B cell (primary cell): Measurements from ENCODE around the gene RPS18. TPM values are rescaled to one million over a fixed set of nuclear protein-coding genes. Genes with fewer than 3 reads are reported as not detected.

ENCODE experiments used
- ATAC-seq: fragments of 200-7000 bp; cut with Tn5 transposase; one replicate; pipeline ENCODE4 v1.10.0; 2021; ENCODE audit warnings: low read depth, mild to moderate bottlenecking, moderate number of reproducible peaks, moderate library complexity
- CTCF ChIA-PET: fragments of 350-600 bp; sonication (Branson Sonifier 250); formaldehyde crosslinking; loops from one replicate; lab custom pipeline; 2021; ENCODE audit warnings: antibody characterized with exemption, inconsistent platforms; lab: Charles Lee
- POLR2A ChIA-PET: fragments of 350-600 bp; sonication (Branson Sonifier 250); formaldehyde crosslinking; loops from one replicate; lab custom pipeline; 2021; ENCODE audit warnings: antibody characterized with exemption; lab: Charles Lee
- DNase-seq: peaks from one replicate; pipeline ENCODE4 v3.0.0; 2013
- H2AFZ ChIP-seq: 2 replicates; pipeline ENCODE4 v1.6.1; 2012; ENCODE audit warnings: mild to moderate bottlenecking, low read depth, low read length; ENCODE audit not compliant: insufficient read depth, poor library complexity, severe bottlenecking
- H3K27ac ChIP-seq, 2 donors: 1 replicate in 1 of 2; 2 replicates in 1 of 2; pipeline ENCODE4 v1.5.1; 2012 to 2013; ENCODE audit warnings: low read length in 2 of 2, mild to moderate bottlenecking in 2 of 2, moderate library complexity in 1 of 2
- H3K27me3 ChIP-seq, 4 experiments: fragments of 200-600 bp in 1 of 4; sonication (generic) in 1 of 4; replicated peaks in 1 of 4; 1 replicate in 2 of 4; 2 replicates in 2 of 4; pipeline versions ENCODE4 v1.6.1 to v1.7.0; 2013 to 2016; ENCODE audit warnings: low read length in 3 of 4, mild to moderate bottlenecking in 2 of 4, mixed read lengths in 1 of 4, moderate library complexity in 1 of 4; ENCODE audit not compliant: insufficient read depth in 4 of 4, control insufficient read depth in 3 of 4; ENCODE audit errors: control extremely low read depth in 1 of 4
- H3K36me3 ChIP-seq, 2 experiments: replicated peaks in 1 of 2; 1 replicate in 1 of 2; 2 replicates in 1 of 2; pipeline versions ENCODE4 v1.6.1 to v1.7.1; 2013; ENCODE audit warnings: low read length in 1 of 2; ENCODE audit not compliant: insufficient read depth in 2 of 2, control insufficient read depth in 1 of 2; ENCODE audit errors: control extremely low read depth in 1 of 2, extremely low read depth in 1 of 2
- H3K4me1 ChIP-seq, 2 donors: fragments of 200-600 bp in 1 of 2; sonication (generic) in 1 of 2; 1 replicate in 1 of 2; 2 replicates in 1 of 2; pipeline versions ENCODE4 v1.5.1 to v1.6.1; 2013 to 2017; ENCODE audit warnings: low read length in 2 of 2; ENCODE audit not compliant: control insufficient read depth in 2 of 2, insufficient read depth in 2 of 2
- H3K4me2 ChIP-seq: replicated peaks from 2 replicates; pipeline ENCODE3; 2012; ENCODE audit warnings: mild to moderate bottlenecking, low read depth, low read length; ENCODE audit not compliant: poor library complexity, severe bottlenecking
- H3K4me3 ChIP-seq, 5 experiments: fragments of 200-600 bp in 1 of 5; sonication (generic) in 1 of 5; 1 replicate in 3 of 5; 2 replicates in 2 of 5; pipeline versions ENCODE4 v1.5.1 to v1.7.0; 2011 to 2016; ENCODE audit warnings: low read length in 4 of 5, mild to moderate bottlenecking in 4 of 5, low read depth in 2 of 5, control low read depth in 1 of 5, moderate library complexity in 1 of 5; ENCODE audit not compliant: insufficient read depth in 1 of 5; ENCODE audit errors: control extremely low read depth in 1 of 5, extremely low read depth in 1 of 5
- H3K79me2 ChIP-seq: fragments of 200-600 bp; sonication (generic); one replicate; pipeline ENCODE4 v1.6.0; 2016; ENCODE audit warnings: low read length; ENCODE audit not compliant: control insufficient read depth, insufficient read depth
- H3K9ac ChIP-seq: fragments of 200-600 bp; sonication (generic); 2 replicates; pipeline ENCODE4 v1.6.1; 2017; ENCODE audit warnings: mild to moderate bottlenecking, low read length, moderate library complexity
- H3K9me3 ChIP-seq, 3 donors: one replicate each; pipeline versions ENCODE4 v1.6.1 to v1.7.1; 2013; ENCODE audit warnings: low read length in 2 of 3; ENCODE audit not compliant: control insufficient read depth in 2 of 3, insufficient read depth in 1 of 3; ENCODE audit errors: control extremely low read depth in 1 of 3
- H4K20me1 ChIP-seq: 2 replicates; pipeline ENCODE4 v1.6.0; 2012; ENCODE audit warnings: mild to moderate bottlenecking, low read length; ENCODE audit not compliant: insufficient read depth, control insufficient read depth, poor library complexity, severe bottlenecking
- H3K27ac Mint-ChIP-seq: one replicate; pipeline ENCODE4 v1.8.0; 2021; ENCODE audit warnings: mixed read lengths
- H3K27me3 Mint-ChIP-seq: one replicate; pipeline ENCODE4 v1.8.0; 2021; ENCODE audit warnings: mixed read lengths
- H3K4me1 Mint-ChIP-seq: one replicate; pipeline ENCODE4 v1.8.0; 2021; ENCODE audit warnings: mixed read lengths
- H3K4me3 Mint-ChIP-seq: one replicate; pipeline ENCODE4 v1.8.0; 2021; ENCODE audit warnings: mixed read lengths
- H3K9me3 Mint-ChIP-seq: one replicate; pipeline ENCODE4 v1.8.0; 2022; ENCODE audit warnings: mixed read lengths; ENCODE audit not compliant: insufficient read depth
- CTCF ChIP-seq: fragments of 200-600 bp; IDR thresholded peaks from one replicate; pipeline ENCODE4 v1.8.0; 2022; ENCODE audit warnings: antibody characterized with exemption, mild to moderate bottlenecking
- EZH2 ChIP-seq: IDR thresholded peaks from 2 replicates; pipeline ENCODE4 v1.6.1; 2012; ENCODE audit warnings: borderline replicate concordance, low read depth, mild to moderate bottlenecking, moderate library complexity, low read length; ENCODE audit not compliant: insufficient read depth, poor library complexity, severe bottlenecking
- WGBS: methylation state at CpG from one replicate; pipeline ENCODE4 v1.1.5; 2013; ENCODE audit warnings: missing lambda C conversion rate; ENCODE audit not compliant: insufficient coverage; 5-methylcytosine and 5-hydroxymethylcytosine counted together
- intact Hi-C: fragments of 100-400 bp; cut with micrococcal nuclease; formaldehyde crosslinking; loops from one replicate; pipeline ENCODE4 v1.10.0; 2022
- polyA plus RNA-seq: library from polyadenylated mRNA; depleted of rRNA; stranded (reverse); fragments of >200 nt; gene quantifications from 2 replicates; pipeline ENCODE4 v1.2.3, GENCODE V29; 2012
- total RNA-seq, 2 donors: library from RNA; stranded (reverse); fragments of 120-200 nt in 1 of 2; gene quantifications; 1 replicate in 1 of 2; 2 replicates in 1 of 2; pipeline versions ENCODE4 v1.2.3 to v1.2.4, GENCODE V29; 2013 to 2022

RPS18 gene
- total and polyA plus RNA-seq, 2 donors (not counting 1 experiment from before 2014, with no cell fraction given), result 3,830 to 5,829 TPM

- H3K27me3 Mint-ChIP-seq, result peaks cover 51% of the 10 kb centered on the region
- POLR2A ChIA-PET, result interaction anchor here (0.8 kb wide), 1 partner anchor 36 kb away, joined by 3 read pairs; the partner anchor contains the start of genes RPS18 and VPS52
Observed at GRCh38 chr6:33235221-33235634, 36.6 kb upstream of the RPS18 start.

More at GRCh38 chr6:33235221-33235634, 36.6 kb upstream of the RPS18 start:
- Histone ChIP-seq H3K9ac (no peak overlapping the region), H4K20me1 (no peaks in the 10 kb centered on the region), H3K27me3 (peaks cover 0 to 24% (median 3%) of the 10 kb centered on the region in 4 experiments), H3K27ac (no peak overlapping the region), H2AFZ (no peak overlapping the region), H3K79me2 (no peaks in the 10 kb centered on the region), H3K4me1 (no peaks in the 10 kb centered on the region), H3K9me3 (no peaks in the 10 kb centered on the region), H3K36me3 (no peaks in the 10 kb centered on the region), H3K4me3 (no peak overlapping the region), H3K4me2 (no peak overlapping the region)
- Mint-ChIP-seq H3K4me3 (no peak overlapping the region), H3K9me3 (no peaks in the 10 kb centered on the region), H3K27ac (no peak overlapping the region), H3K4me1 (no peaks in the 10 kb centered on the region)
- WGBS, result 78% methylated on average over 4 of the region's 6 CpGs
- ATAC-seq, result no peak
- DNase-seq, result no peak
- intact Hi-C loops, result no loop called here
- CTCF ChIA-PET, result interaction anchor here (0.7 to 1.3 kb wide), 2 partner anchors 52 to 141 kb away, joined by 3 read pairs; no protein-coding TSS in a partner anchor
- TF ChIP-seq EZH2 (no peak), CTCF (no peak)
